Esophagus muscularis mucosa (tissue), 4 donors: Measurements from ENCODE around the gene XRRA1.

Experiments used
- CTCF ChIP-seq, 3 experiments: fragments of 200-600 bp in 2 of 3; fragments of 450-650 bp in 1 of 3; sonication (generic) in 2 of 3; IDR thresholded peaks; one replicate each; pipeline ENCODE4 v1.5.1; 2017 to 2019; ENCODE audit warnings: antibody characterized with exemption in 3 of 3, mild to moderate bottlenecking in 2 of 3, moderate library complexity in 1 of 3
- EP300 ChIP-seq: sonication (generic); formaldehyde crosslinking; IDR thresholded peaks from one replicate; pipeline ENCODE4 v1.6.1; 2017; ENCODE audit warnings: antibody characterized with exemption
- POLR2A ChIP-seq: fragments of 450-650 bp; IDR thresholded peaks from one replicate; pipeline ENCODE4 v1.6.1; 2017; ENCODE audit warnings: antibody characterized with exemption, moderate library complexity, mild to moderate bottlenecking, low read depth

GRCh38 chr11:74950374-74950969 is 1.6 kb upstream of the XRRA1 start:
- no peak for TF ChIP-seq CTCF (IDR thresholded peaks at IDR 0.05)
- no peak for TF ChIP-seq EP300
- no peak for TF ChIP-seq POLR2A
